ENCODE results near the gene HGF.

- TF ChIP-seq POLR2AphosphoS5 (IDR thresholded peaks at IDR 0.05) (no peak), EP300 (IDR thresholded peaks at IDR 0.05) (no peak), POLR2A (IDR thresholded peaks at IDR 0.05; ENCODE audit: low read depth) (no peak)
Observed at GRCh38 chr7:81693080-81693479, 76.8 kb downstream of the HGF start.
